ENCODE measurements around the gene SPAG16.
"Not testable (repeated sequence)": the region's sequence is repeated elsewhere in the genome, so short reads cannot be mapped to it uniquely, and the experiment has no call there.

DNA sequence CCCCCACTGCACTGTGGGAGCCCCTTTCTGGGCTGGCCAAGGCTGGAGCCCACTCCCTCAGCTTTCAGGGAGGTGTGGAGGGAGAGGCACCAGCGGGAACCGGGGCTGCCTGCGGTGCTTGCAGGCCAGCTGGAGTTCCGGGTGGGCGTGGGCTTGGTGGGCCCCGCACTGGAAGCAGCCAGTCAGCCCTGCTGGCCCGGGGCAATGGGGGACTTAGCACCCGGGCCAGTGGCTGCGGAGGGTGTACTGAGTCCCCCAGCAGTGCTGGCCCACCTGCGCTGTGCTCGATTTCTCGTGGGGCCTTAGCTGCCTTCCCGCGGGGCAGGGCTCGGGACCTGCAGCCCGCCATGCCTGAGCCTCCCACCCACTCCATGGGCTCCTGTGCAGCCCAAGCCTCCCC is 434.1 kb downstream of the SPAG16 start:
- TF ChIP-seq, protein P1, sequence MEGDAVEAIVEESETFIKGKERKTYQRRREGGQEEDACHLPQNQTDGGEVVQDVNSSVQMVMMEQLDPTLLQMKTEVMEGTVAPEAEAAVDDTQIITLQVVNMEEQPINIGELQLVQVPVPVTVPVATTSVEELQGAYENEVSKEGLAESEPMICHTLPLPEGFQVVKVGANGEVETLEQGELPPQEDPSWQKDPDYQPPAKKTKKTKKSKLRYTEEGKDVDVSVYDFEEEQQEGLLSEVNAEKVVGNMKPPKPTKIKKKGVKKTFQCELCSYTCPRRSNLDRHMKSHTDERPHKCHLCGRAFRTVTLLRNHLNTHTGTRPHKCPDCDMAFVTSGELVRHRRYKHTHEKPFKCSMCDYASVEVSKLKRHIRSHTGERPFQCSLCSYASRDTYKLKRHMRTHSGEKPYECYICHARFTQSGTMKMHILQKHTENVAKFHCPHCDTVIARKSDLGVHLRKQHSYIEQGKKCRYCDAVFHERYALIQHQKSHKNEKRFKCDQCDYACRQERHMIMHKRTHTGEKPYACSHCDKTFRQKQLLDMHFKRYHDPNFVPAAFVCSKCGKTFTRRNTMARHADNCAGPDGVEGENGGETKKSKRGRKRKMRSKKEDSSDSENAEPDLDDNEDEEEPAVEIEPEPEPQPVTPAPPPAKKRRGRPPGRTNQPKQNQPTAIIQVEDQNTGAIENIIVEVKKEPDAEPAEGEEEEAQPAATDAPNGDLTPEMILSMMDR (conservative IDR thresholded peaks at IDR 0.05) = not testable (repeated sequence)
- not testable (repeated sequence) for TF ChIP-seq ZFX (IDR thresholded peaks at IDR 0.05)
